Fibroblast of lung (primary cell): ENCODE results near the gene TOR4A. TPM values are rescaled to one million over a fixed set of nuclear protein-coding genes. Genes with fewer than 3 reads are reported as not detected.

Experiments
- DNase-seq, 2 donors: peaks; one replicate each; pipeline versions ENCODE4 v3.0.0 to v3.0.0-alpha.2; 2010; ENCODE audit warnings: low read depth in 2 of 2
- H2AFZ ChIP-seq: 2 replicates; pipeline ENCODE4 v1.5.1; 2012; ENCODE audit warnings: low read length, control low read depth, inconsistent platforms
- H3K27ac ChIP-seq: 2 replicates; pipeline ENCODE4 v1.5.1; 2011; ENCODE audit warnings: low read length, control low read depth; ENCODE audit not compliant: insufficient read depth
- H3K27me3 ChIP-seq: 2 replicates; pipeline ENCODE4 v1.5.1; 2011; ENCODE audit warnings: mild to moderate bottlenecking, low read length; ENCODE audit not compliant: control insufficient read depth, insufficient read depth
- H3K36me3 ChIP-seq: 2 replicates; pipeline ENCODE4 v1.5.1; 2011; ENCODE audit warnings: low read length; ENCODE audit not compliant: control insufficient read depth, insufficient read depth
- H3K4me1 ChIP-seq: 2 replicates; pipeline ENCODE4 v1.5.1; 2011; ENCODE audit warnings: low read length; ENCODE audit not compliant: control insufficient read depth, insufficient read depth; ENCODE audit errors: extremely low read depth
- H3K4me2 ChIP-seq: 2 replicates; pipeline ENCODE4 v1.5.1; 2011; ENCODE audit warnings: low read length, control low read depth; ENCODE audit not compliant: insufficient read depth; ENCODE audit errors: extremely low read depth
- H3K4me3 ChIP-seq, 4 experiments: fragments of 200-600 bp in 1 of 4; sonication (generic) in 1 of 4; replicated peaks in 1 of 4; 2 replicates each; pipeline ENCODE4 v1.5.1; 2011 to 2016; ENCODE audit warnings: low read length in 4 of 4, low read depth in 3 of 4, mild to moderate bottlenecking in 3 of 4, control low read depth in 2 of 4, inconsistent platforms in 1 of 4, mixed read lengths in 1 of 4; ENCODE audit not compliant: insufficient read depth in 1 of 4; ENCODE audit errors: control extremely low read depth in 1 of 4
- H3K79me2 ChIP-seq: 2 replicates; pipeline ENCODE4 v1.5.1; 2012; ENCODE audit warnings: mild to moderate bottlenecking, low read length, inconsistent platforms; ENCODE audit not compliant: control insufficient read depth, insufficient read depth
- H3K9ac ChIP-seq: 2 replicates; pipeline ENCODE4 v1.5.1; 2011; ENCODE audit warnings: mild to moderate bottlenecking, low read length, control low read depth; ENCODE audit not compliant: insufficient read depth
- H3K9me3 ChIP-seq: 2 replicates; pipeline ENCODE4 v1.5.1; 2012; ENCODE audit warnings: low read depth, low read length; ENCODE audit not compliant: control insufficient read depth, insufficient read depth
- H4K20me1 ChIP-seq: 2 replicates; pipeline ENCODE4 v1.5.1; 2011; ENCODE audit warnings: low read length; ENCODE audit not compliant: control insufficient read depth, insufficient read depth; ENCODE audit errors: extremely low read depth
- EZH2 ChIP-seq: IDR thresholded peaks from 2 replicates; pipeline ENCODE4 v1.5.1; 2012; ENCODE audit warnings: low read length, control low read depth, mild to moderate bottlenecking; ENCODE audit errors: missing control alignments
- polyA plus RNA-seq, 2 donors: library from polyadenylated mRNA; depleted of rRNA in 1 of 2; stranded (reverse) in 1 of 2; unstranded in 1 of 2; fragments of >200 nt; gene quantifications; 2 replicates each; pipeline ENCODE4 v1.2.1, GENCODE V29; 2011 to 2012; ENCODE audit warnings: missing spikeins in 1 of 2
- total RNA-seq: library from RNA; depleted of rRNA; stranded (reverse); fragments of >200 nt; gene quantifications from 2 replicates; pipeline ENCODE4 v1.2.1, GENCODE V29; 2014
- TF ChIP-seq, protein P1 (sequence below), 2 donors: IDR thresholded peaks in 1 of 2; conservative IDR thresholded peaks in 1 of 2; 1 replicate in 1 of 2; 2 replicates in 1 of 2; pipeline ENCODE4 v1.5.1; 2011 to 2012; ENCODE audit warnings: low read length in 2 of 2, control low read depth in 1 of 2, inconsistent platforms in 1 of 2, low read depth in 1 of 2, mild to moderate bottlenecking in 1 of 2

Gene TOR4A
- total and polyA plus RNA-seq, 2 donors (not counting 1 experiment from before 2014, with no cell fraction given): 3.3 to 22.1 TPM

DNA sequence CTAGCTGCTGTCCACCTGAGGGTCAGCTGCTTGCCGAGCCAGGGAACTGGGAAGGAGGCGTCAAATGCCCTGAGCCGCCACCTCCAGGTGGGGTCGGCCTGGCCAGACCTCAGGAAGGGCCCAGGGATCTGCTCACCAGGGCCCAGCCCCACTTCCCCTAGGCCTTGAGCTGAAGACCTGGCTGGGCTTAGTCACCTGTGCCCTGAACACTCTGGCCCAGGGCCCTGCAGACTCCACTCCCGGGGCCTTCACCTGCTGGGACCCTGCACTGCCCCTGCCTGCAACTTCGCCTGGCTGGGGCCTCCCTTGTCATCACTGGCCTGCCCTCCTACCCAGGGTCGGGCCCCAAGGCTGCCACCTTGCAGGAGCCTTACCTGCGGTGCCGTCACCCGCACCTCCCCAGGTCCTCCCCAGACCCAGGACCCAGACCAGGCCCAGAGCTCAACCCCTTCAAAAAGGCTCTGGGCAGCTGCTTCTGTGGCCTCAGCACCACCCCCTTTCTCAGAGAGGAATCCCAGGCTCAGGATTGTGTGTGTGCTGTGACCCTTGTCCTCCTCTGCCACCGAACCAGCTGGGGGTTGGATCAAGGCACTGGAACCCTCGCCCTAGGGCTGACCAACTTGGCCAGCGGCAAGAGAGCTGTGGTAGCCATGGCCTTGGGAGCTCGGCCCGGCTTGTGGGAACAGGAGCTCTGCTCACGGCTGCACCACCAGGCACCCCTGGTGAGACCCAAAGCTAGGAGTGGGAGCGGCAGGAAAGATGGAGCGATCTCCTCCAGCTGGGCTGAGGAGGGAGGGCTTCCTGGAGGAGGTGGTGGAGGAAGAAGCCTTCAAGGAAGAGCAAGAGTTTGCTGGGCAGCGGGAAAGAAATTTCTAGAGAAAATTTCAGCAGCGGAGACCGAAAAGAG lies 23.6 kb upstream of the TOR4A start:
- peaks cover 7% of the 10 kb centered on the region for H3K36me3 ChIP-seq
- H3K27me3 ChIP-seq: no peaks in the 10 kb centered on the region
- peak overlapping the region; percentile 47 to 93 (median 80) for H3K4me3 ChIP-seq
- H3K9ac ChIP-seq: peak overlapping the region; percentile 65
- peaks cover 10% of the 10 kb centered on the region for H3K4me1 ChIP-seq
- no peaks in the 10 kb centered on the region for H3K9me3 ChIP-seq
- no peak for DNase-seq
- H4K20me1 ChIP-seq: no peaks in the 10 kb centered on the region
- H3K79me2 ChIP-seq: peaks cover 19% of the 10 kb centered on the region
- H2AFZ ChIP-seq: peak overlapping the region; percentile 85
- no peak for TF ChIP-seq EZH2
- TF ChIP-seq, protein P1, sequence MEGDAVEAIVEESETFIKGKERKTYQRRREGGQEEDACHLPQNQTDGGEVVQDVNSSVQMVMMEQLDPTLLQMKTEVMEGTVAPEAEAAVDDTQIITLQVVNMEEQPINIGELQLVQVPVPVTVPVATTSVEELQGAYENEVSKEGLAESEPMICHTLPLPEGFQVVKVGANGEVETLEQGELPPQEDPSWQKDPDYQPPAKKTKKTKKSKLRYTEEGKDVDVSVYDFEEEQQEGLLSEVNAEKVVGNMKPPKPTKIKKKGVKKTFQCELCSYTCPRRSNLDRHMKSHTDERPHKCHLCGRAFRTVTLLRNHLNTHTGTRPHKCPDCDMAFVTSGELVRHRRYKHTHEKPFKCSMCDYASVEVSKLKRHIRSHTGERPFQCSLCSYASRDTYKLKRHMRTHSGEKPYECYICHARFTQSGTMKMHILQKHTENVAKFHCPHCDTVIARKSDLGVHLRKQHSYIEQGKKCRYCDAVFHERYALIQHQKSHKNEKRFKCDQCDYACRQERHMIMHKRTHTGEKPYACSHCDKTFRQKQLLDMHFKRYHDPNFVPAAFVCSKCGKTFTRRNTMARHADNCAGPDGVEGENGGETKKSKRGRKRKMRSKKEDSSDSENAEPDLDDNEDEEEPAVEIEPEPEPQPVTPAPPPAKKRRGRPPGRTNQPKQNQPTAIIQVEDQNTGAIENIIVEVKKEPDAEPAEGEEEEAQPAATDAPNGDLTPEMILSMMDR (conservative IDR thresholded peaks at IDR 0.05 in 1 of 2, IDR thresholded peaks at IDR 0.05 in 1 of 2; ENCODE audit: low read depth in 1 of 2, low read length in 2 of 2): no peak
- H3K4me2 ChIP-seq: peak overlapping the region; percentile 87
- H3K27ac ChIP-seq: peak overlapping the region; percentile 39

DNA sequence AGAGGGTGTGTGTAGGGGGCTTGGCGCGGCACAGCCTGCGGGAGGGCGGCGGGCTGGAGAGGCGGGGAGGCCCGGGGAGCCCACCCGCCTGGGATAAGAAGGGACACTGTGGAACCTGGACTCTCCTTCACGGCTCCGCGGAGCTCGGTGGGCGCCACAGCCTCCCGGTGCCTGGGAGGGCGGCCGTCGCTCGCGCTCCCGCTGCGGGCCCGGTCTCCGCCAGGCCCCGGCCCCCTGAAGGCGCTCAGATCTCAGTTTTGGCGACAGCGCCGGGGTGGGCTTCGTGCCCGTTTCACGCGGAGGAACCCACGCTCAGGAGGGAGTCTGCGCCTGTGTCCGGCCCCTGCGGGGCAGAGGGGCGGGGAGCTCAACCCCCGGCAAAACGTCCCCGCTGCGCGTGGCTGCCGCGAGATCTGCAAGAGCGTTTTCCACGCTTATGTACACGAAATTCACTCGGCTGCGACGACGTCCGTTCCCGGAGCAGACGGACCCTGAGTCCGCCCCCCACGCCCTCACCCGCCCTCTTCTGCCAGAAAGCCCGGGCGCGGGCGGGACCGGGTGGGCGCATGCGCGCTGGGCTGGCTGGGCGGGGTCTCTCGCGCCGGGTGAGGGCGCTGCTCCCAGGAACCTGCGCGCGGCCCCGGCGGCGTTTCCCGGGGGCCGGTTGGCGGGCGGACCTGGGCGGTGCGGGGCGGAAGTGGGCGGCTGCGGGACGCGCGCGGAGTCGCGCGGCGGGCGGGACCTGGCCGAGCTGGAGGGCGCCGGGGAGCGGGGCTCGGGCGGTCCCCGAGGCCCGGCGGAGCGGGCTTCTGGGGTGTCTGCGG lies 22.7 kb upstream of the TOR4A start, which contains the start of gene NELFB:
TSS of gene NELFB (plus strand) at position 704 of the 824 bp plus-strand sequence.
- H3K4me2 ChIP-seq: peak within 1 kb of the TSS; percentile 97
- H2AFZ ChIP-seq: peak within 1 kb of the TSS; percentile 85
- peak within 1 kb of the TSS; percentile 39 for H3K27ac ChIP-seq
- H4K20me1 ChIP-seq: no peaks in the 10 kb centered on the region
- TF ChIP-seq, protein P1 (conservative IDR thresholded peaks at IDR 0.05 in 1 of 2, IDR thresholded peaks at IDR 0.05 in 1 of 2; ENCODE audit: low read depth in 1 of 2, low read length in 2 of 2): no peak
- TF ChIP-seq EZH2: no peak
- peak; percentile 77 to 83 for DNase-seq
- no peaks in the 10 kb centered on the region for H3K27me3 ChIP-seq
- H3K9me3 ChIP-seq: no peaks in the 10 kb centered on the region
- peaks cover 21% of the 10 kb centered on the region for H3K79me2 ChIP-seq
- peak within 1 kb of the TSS; percentile 72 to 96 (median 90) for H3K4me3 ChIP-seq
- peaks cover 10% of the 10 kb centered on the region for H3K4me1 ChIP-seq
- H3K36me3 ChIP-seq: peaks cover 10% of the 10 kb centered on the region
- H3K9ac ChIP-seq: peak within 1 kb of the TSS; percentile 65
